MM.1S (cell line): Measurements from ENCODE around the gene RPH3AL.

ENCODE experiments used
- CTCF ChIP-seq: fragments of 300-600 bp; sonication (generic); IDR thresholded peaks from 2 replicates; pipeline ENCODE4 v1.5.1; 2016; ENCODE audit warnings: antibody characterized with exemption, low read length, mixed read lengths
- EZH2 ChIP-seq: fragments of 300-600 bp; sonication (generic); optimal IDR thresholded peaks from 2 replicates; pipeline ENCODE3; 2017; ENCODE audit warnings: low read depth, mild to moderate bottlenecking, antibody characterized with exemption, low read length, mixed read lengths

GRCh38 chr17:278676-279059 lies 73.9 kb downstream of the RPH3AL start:
- TF ChIP-seq CTCF: no peak
- no peak for TF ChIP-seq EZH2
